Activated CD4-positive, alpha-beta memory T cell treated with anti-CD3 and anti-CD28 coated beads for 36 hours (primary cell): ENCODE data around the gene ERO1B. TPM values are rescaled to one million over a fixed set of nuclear protein-coding genes. Genes with fewer than 3 reads are reported as not detected.
"Not testable (repeated sequence)": the region's sequence is repeated elsewhere in the genome, so short reads cannot be mapped to it uniquely, and the experiment has no call there.

Experiments used
- CTCF ChIA-PET: fragments of 350-600 bp; sonication (Branson Sonifier 250); formaldehyde crosslinking; loops from one replicate; lab custom pipeline; 2021; ENCODE audit warnings: antibody characterized with exemption, inconsistent platforms; lab: Charles Lee
- POLR2A ChIA-PET: fragments of 350-600 bp; sonication (Branson Sonifier 250); formaldehyde crosslinking; loops from one replicate; lab custom pipeline; 2021; ENCODE audit warnings: antibody characterized with exemption; lab: Charles Lee
- DNase-seq: peaks from one replicate; pipeline ENCODE4 v3.0.0-alpha.2; 2020
- H3K27ac Mint-ChIP-seq: one replicate; pipeline ENCODE4 v1.8.0; 2021; ENCODE audit warnings: mixed read lengths
- H3K27me3 Mint-ChIP-seq: one replicate; pipeline ENCODE4 v1.8.0; 2021; ENCODE audit warnings: mixed read lengths
- H3K36me3 Mint-ChIP-seq: one replicate; pipeline ENCODE4 v1.8.0; 2021; ENCODE audit warnings: mixed read lengths
- H3K4me1 Mint-ChIP-seq: one replicate; pipeline ENCODE4 v1.8.0; 2021; ENCODE audit warnings: low read depth, mixed read lengths
- H3K4me3 Mint-ChIP-seq: one replicate; pipeline ENCODE4 v1.8.0; 2021; ENCODE audit warnings: mild to moderate bottlenecking, mixed read lengths
- H3K9me3 Mint-ChIP-seq: one replicate; pipeline ENCODE4 v1.8.0; 2021; ENCODE audit warnings: mixed read lengths
- intact Hi-C: fragments of 100-400 bp; cut with micrococcal nuclease; formaldehyde crosslinking; loops from one replicate; pipeline ENCODE4 v1.15.1; 2023
- total RNA-seq, 2 experiments: library from RNA; stranded (reverse); gene quantifications; one replicate each; pipeline ENCODE4 v1.2.3, GENCODE V29; 2021

The ERO1B gene
- total RNA-seq, 2 experiments from 2014 or later, result 2.7 to 2.9 TPM

- CTCF ChIA-PET, POLR2A ChIA-PET, DNase-seq, H3K36me3 Mint-ChIP-seq, H3K4me1 Mint-ChIP-seq, H3K27ac Mint-ChIP-seq, H3K27me3 Mint-ChIP-seq, intact Hi-C loops, H3K4me3 Mint-ChIP-seq, H3K9me3 Mint-ChIP-seq: not testable (repeated sequence)
These were observed 32.3 kb upstream of the ERO1B start for GRCh38 chr1:236314050-236314449.

- Mint-ChIP-seq H3K27me3 (peaks cover 3% of the 10 kb centered on the region), H3K4me3 (no peak overlapping the region), H3K4me1 (no peaks in the 10 kb centered on the region), H3K36me3 (no peaks in the 10 kb centered on the region), H3K9me3 (no peaks in the 10 kb centered on the region), H3K27ac (no peak overlapping the region)
- DNase-seq, result no peak
- POLR2A ChIA-PET, result no interaction called here
- CTCF ChIA-PET, result interaction anchor here (0.5 kb wide), 1 partner anchor 207 kb away, joined by 3 read pairs; no protein-coding TSS in a partner anchor
- intact Hi-C loops, result no loop called here
These were observed 31.7 kb upstream of the ERO1B start for GRCh38 chr1:236313427-236313826.

GRCh38 chr1:236311040-236311439 is 29.3 kb upstream of the ERO1B start:
- CTCF ChIA-PET, result no interaction called here
- Mint-ChIP-seq H3K36me3 (no peaks in the 10 kb centered on the region), H3K4me1 (no peaks in the 10 kb centered on the region), H3K27ac (no peak overlapping the region), H3K27me3 (peaks cover 3% of the 10 kb centered on the region), H3K4me3 (no peak overlapping the region), H3K9me3 (no peaks in the 10 kb centered on the region)
- DNase-seq, result no peak
- POLR2A ChIA-PET, result no interaction called here
- intact Hi-C loops, result no loop called here

GRCh38 chr1:236308827-236309226 is 27.1 kb upstream of the ERO1B start:
- no peaks in the 10 kb centered on the region for H3K27me3 Mint-ChIP-seq
- no peaks in the 10 kb centered on the region for H3K9me3 Mint-ChIP-seq
- DNase-seq, result no peak
- H3K4me3 Mint-ChIP-seq, result no peak overlapping the region
- intact Hi-C loops, result no loop called here
- ChIA-PET POLR2A (no interaction called here), CTCF (no interaction called here)
- no peaks in the 10 kb centered on the region for H3K4me1 Mint-ChIP-seq
- H3K27ac Mint-ChIP-seq, result no peak overlapping the region
- H3K36me3 Mint-ChIP-seq, result no peaks in the 10 kb centered on the region

GRCh38 chr1:236307435-236307834 is 25.7 kb upstream of the ERO1B start:
- Mint-ChIP-seq H3K9me3 (no peaks in the 10 kb centered on the region), H3K27me3 (no peaks in the 10 kb centered on the region), H3K36me3 (no peaks in the 10 kb centered on the region), H3K27ac (no peak overlapping the region), H3K4me1 (peaks cover 5% of the 10 kb centered on the region), H3K4me3 (no peak overlapping the region)
- ChIA-PET CTCF (no interaction called here), POLR2A (no interaction called here)
- DNase-seq, result no peak
- intact Hi-C loops, result no loop called here

GRCh38 chr1:236304682-236305081 is 22.9 kb upstream of the ERO1B start:
- no peak for DNase-seq
- H3K27ac Mint-ChIP-seq, result no peak overlapping the region
- H3K36me3 Mint-ChIP-seq, result no peaks in the 10 kb centered on the region
- H3K9me3 Mint-ChIP-seq, result no peaks in the 10 kb centered on the region
- H3K4me3 Mint-ChIP-seq, result no peak overlapping the region
- POLR2A ChIA-PET, result no interaction called here
- intact Hi-C loops, result no loop called here
- CTCF ChIA-PET, result interaction anchor here (1.3 kb wide), 1 partner anchor 95 kb away, joined by 3 read pairs; no protein-coding TSS in a partner anchor
- peaks cover 5% of the 10 kb centered on the region for H3K4me1 Mint-ChIP-seq
- no peaks in the 10 kb centered on the region for H3K27me3 Mint-ChIP-seq

GRCh38 chr1:236303675-236304074 is 21.9 kb upstream of the ERO1B start:
- intact Hi-C loops, result no loop called here
- Mint-ChIP-seq H3K27me3 (no peaks in the 10 kb centered on the region), H3K4me1 (peaks cover 5% of the 10 kb centered on the region), H3K27ac (no peak overlapping the region), H3K4me3 (no peak overlapping the region), H3K36me3 (no peaks in the 10 kb centered on the region), H3K9me3 (no peaks in the 10 kb centered on the region)
- CTCF ChIA-PET, result interaction anchor here (1.3 kb wide), 1 partner anchor 96 kb away, joined by 3 read pairs; no protein-coding TSS in a partner anchor
- peak; percentile 37 for DNase-seq
- POLR2A ChIA-PET, result no interaction called here

GRCh38 chr1:236302941-236303340 is 21.2 kb upstream of the ERO1B start:
- no peaks in the 10 kb centered on the region for H3K9me3 Mint-ChIP-seq
- no peak overlapping the region for H3K27ac Mint-ChIP-seq
- peaks cover 5% of the 10 kb centered on the region for H3K4me1 Mint-ChIP-seq
- DNase-seq, result no peak
- H3K36me3 Mint-ChIP-seq, result no peaks in the 10 kb centered on the region
- no peaks in the 10 kb centered on the region for H3K27me3 Mint-ChIP-seq
- POLR2A ChIA-PET, result no interaction called here
- intact Hi-C loops, result no loop called here
- CTCF ChIA-PET, result no interaction called here
- no peak overlapping the region for H3K4me3 Mint-ChIP-seq

- Mint-ChIP-seq H3K27me3 (peaks cover 2% of the 10 kb centered on the region), H3K4me1 (peaks cover 5% of the 10 kb centered on the region), H3K36me3 (no peaks in the 10 kb centered on the region), H3K4me3 (no peak overlapping the region), H3K27ac (no peak overlapping the region), H3K9me3 (no peaks in the 10 kb centered on the region)
- intact Hi-C loops, result no loop called here
- CTCF ChIA-PET, result no interaction called here
- DNase-seq, result no peak
- POLR2A ChIA-PET, result no interaction called here
These were observed 20.2 kb upstream of the ERO1B start for GRCh38 chr1:236301958-236302335.

- H3K4me3 Mint-ChIP-seq, result no peak overlapping the region
- intact Hi-C loops, result no loop called here
- H3K27me3 Mint-ChIP-seq, result peaks cover 2% of the 10 kb centered on the region
- no peaks in the 10 kb centered on the region for H3K9me3 Mint-ChIP-seq
- H3K27ac Mint-ChIP-seq, result no peak overlapping the region
- no peaks in the 10 kb centered on the region for H3K36me3 Mint-ChIP-seq
- ChIA-PET POLR2A (no interaction called here), CTCF (no interaction called here)
- peaks cover 5% of the 10 kb centered on the region for H3K4me1 Mint-ChIP-seq
- no peak for DNase-seq
These were observed 19.6 kb upstream of the ERO1B start for GRCh38 chr1:236301080-236301957.

- Mint-ChIP-seq H3K36me3 (no peaks in the 10 kb centered on the region), H3K4me3 (no peak overlapping the region), H3K27ac (no peak overlapping the region), H3K4me1 (no peaks in the 10 kb centered on the region), H3K27me3 (peaks cover 2% of the 10 kb centered on the region), H3K9me3 (no peaks in the 10 kb centered on the region)
- POLR2A ChIA-PET, result no interaction called here
- intact Hi-C loops, result no loop called here
- no peak for DNase-seq
- CTCF ChIA-PET, result no interaction called here
These were observed 15.4 kb upstream of the ERO1B start for GRCh38 chr1:236297161-236297560.

- no peaks in the 10 kb centered on the region for H3K36me3 Mint-ChIP-seq
- H3K4me1 Mint-ChIP-seq, result no peaks in the 10 kb centered on the region
- no peaks in the 10 kb centered on the region for H3K9me3 Mint-ChIP-seq
- no peak for DNase-seq
- H3K27ac Mint-ChIP-seq, result no peak overlapping the region
- ChIA-PET POLR2A (no interaction called here), CTCF (interaction anchor here (1.4 kb wide), 1 partner anchor 8 kb away, joined by 3 read pairs; no protein-coding TSS in a partner anchor)
- H3K27me3 Mint-ChIP-seq, result peaks cover 4% of the 10 kb centered on the region
- H3K4me3 Mint-ChIP-seq, result no peak overlapping the region
- intact Hi-C loops, result no loop called here
These were observed 10.7 kb upstream of the ERO1B start for GRCh38 chr1:236292425-236292824.
